ENCODE data around the gene C6orf136.
"Not testable (repeated sequence)": the region's sequence is repeated elsewhere in the genome, so short reads cannot be mapped to it uniquely, and the experiment has no call there.

Gene C6orf136

DNA sequence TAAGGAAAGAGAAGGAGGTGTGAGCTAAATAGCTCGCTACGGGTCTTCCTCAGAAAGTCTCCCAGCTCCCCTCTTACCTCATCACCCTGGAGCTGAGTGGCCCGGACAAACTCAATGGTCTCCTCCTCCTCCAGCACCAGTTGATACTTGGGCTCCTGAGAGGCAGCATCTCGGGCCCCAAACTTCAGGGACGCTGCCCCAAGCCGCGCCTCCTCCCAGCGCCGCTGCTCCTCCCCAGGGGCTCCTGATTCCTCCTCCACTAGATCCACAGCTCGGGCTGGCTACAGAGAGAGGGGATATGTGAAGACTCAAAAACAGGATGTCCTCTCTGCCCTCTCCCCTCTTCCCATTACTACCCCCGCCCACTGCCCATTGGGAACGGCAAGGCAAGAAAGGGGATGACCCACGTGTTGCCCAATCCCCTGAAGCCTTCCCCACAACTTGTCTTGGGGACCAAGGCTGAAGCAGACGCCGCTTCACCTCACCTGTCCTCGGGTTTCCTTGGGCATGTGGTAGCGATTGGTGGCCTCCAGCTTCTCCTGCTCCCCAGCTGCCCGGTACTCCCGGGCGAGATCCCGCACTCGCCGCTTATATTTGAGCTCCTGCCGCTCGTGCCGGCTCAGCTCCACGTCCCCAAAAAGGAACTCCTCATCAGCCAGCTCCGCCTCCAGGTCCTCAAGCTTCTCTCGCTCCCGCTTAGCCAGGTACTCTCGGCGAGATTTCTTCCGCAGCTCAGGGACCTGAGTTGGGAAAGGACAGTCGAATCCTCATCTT is 18.2 kb downstream of the C6orf136 start:
- DNase-seq: no peak

DNA sequence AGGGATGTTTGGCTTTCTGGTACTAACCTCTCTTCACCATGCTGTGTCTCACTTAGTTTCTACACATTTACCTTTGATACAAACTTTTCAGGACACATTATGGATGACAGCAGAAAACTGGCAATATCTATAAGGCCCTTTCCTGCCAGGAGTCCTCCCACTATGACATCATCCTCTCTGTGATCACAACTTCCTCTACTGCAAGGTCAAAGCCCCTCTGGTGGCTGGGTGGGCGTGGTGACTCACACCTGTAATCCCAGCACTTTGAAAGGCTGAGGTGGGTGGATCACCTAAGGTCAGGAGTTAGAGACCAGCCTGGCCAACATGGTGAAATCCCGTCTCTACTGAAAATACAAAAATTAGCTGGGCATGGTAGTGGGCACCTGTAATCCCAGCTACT is 19.4 kb downstream of the C6orf136 start:
- not testable (repeated sequence) for DNase-seq

DNA sequence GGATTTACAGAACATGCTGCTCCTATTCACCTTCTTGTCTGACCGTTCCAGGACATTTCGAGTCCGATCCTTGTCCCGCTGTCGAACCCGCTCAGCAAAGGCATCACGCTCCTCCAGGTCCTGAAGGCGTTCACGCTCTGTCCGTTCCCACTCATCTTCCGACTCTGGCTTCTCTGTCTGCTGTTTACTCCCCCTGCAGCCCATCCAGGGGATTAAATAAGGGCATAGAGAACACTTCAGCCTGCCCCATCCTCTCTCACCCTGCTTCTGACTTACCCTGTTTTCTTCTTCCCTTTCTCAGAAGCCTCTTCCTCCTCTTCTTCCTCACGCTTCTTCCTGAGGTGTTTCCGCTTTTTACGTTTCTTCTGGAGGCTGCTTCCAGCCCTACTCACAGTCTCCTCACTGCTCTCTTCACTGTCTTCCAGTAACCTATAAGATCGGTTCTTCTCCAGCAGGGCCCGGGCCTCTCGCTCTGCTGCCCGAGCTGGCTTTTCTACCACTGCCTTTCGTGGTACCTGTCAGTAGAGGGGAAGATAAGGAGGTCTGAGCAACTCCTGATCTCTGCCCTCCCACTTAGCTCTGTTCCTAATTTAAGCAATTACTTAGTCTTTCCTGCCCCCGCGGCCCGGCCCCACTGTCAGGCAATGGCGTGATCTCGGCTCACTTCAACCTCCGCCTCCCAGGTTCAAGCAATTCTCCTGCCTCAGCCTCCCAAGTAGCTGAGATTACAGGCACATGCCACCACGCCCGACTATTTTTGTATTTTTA is 24.0 kb downstream of the C6orf136 start:
- no peak for DNase-seq

DNA sequence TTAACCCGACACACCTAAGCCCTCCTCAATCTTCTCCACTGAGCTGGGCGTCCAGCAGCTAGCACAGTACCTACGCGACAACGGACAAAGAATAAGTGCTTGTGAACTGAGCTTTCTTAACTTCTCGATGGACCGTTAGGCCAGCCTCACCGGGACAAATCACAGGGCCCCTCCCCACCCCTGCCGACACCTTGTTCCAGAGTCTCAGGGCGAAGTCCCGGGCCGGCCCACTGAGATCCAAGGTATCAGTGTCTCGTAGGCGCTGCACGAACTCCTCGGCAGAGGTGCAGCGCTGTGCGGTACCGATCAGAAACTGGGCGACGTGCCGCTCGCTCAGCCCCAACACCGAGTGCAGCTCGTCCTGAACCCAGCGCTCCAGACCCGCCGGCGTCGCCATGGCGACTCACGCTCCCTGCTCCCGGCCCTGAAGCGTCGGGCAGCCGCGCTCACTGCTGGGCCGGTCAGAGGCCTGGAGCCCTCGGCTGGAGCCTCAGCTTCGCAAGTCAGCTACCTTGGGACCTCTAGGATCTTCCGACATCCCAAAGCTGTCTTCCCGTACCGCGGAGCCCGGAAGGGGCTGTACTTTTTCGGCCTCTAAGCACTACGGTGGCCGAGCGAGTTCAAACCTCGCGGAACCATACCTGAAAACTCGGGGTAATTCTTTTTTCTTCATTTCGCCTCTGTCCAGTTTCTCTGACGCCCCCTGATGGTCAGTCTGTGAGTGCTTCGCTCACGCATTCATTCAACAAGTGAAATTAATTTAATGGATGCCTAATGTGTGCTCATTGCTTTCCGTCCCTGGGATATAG is 25.7 kb downstream of the C6orf136 start, which contains the start of gene DHX16:
TSS of gene DHX16 (minus strand) at position 562 of the 809 bp plus-strand sequence. CDS start at position 397, 165 bp downstream.
- peak; percentile 88 to 96 for DNase-seq

DNA sequence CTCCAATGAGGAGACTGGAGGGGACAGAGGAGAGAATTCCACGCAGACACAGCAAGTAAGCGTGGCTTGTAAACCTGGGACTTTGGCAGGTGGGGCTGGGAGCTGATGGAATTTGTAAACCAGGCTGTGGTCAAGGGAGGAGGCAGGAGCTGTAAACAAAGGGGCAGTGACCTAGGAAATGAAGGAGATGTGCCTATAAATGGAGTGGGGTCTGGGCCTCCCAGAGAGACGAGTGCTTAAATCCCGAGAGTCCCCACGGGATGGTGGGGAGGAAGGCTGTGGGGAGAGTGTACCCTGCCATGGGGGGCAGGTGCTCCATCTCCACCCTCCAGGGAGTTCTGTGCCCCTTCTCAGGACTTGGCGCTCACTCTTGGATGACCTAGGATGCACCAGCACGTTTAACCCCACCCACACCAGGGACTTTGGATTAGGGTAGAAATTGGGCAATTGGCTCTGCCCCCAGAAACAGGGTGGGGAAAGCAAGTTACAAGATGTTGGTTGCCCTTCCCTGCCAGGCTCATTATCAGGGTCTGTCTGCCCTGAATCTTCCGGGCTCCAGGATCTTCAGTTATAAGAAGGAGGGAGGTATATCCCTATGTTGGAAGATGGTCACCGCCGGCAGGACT is 29.8 kb downstream of the C6orf136 start:
- no peak for DNase-seq

DNA sequence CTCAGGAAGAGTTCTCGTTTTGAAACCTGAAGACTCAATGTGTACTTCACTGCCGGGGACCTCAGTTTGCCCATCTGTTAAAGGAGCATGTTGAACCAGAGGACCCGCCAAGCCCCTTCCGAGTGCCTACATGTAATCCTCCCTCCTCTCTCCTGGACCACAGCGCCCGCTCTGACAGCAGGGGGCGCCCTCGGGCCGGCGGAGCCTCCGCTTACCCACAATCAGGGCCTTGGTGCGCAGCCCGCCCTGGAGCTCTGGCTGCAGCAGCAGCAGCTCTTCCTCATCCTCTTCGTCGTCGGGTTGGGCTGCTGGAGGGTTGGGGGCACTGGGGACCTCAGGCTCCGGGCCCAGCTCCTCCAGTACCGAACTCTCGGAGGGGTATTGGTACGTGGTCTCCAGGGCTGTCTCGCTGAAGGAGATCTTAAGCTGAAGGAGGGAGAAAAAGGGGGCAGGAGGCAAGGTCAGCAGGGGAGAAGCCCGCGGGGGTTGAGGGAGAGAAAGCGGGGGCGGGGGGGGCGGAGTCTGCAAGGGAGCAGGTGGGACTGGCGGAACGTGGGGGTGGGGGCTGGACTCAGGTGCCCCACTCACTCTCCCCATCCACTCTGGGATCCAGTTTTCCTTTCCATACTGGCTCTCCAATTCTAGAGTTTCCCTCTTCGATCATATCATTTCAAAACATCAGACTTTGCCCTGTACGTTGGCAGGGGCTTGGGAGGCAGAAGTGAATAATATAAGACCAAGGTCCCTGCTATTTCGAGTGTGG is 32.2 kb downstream of the C6orf136 start:
- peak; percentile 42 to 78 for DNase-seq

DNA sequence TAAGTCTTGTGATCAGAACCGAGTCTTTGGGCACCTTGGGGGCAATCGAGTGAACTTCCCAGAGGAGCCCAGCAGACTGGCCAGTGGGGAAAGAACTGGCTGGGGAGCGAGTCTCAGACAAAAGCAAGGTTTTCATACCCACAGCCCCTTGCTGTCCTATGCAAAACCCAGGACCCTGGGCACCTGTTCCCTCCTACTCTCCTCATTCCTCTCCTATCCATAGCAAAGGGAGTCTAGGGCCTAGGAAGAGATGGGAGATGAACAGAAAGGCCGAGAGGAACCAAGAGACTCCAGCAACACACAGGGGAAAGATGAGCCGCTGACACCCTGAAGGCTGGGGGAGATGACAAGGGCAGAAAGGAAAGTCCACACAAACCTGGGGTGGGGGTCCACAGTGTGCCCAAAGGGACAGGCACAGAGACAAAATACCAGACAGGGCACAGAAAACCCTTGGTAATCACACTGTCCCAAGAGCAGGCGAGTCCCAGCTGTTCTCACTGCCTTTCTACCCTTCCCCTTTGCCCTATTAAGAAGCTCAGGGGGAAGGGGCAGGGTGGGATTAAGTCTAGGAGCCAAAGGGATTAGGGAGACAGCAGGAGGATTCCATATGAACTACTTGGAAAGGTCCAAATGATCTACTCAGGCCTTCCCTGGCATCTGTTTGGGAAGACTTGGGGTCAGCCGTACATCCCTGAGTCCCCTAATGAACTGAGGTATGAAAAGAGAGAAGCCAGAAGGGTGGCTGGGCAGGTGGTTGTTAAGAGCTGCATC is 33.0 kb downstream of the C6orf136 start:
- peak; percentile 89 to 96 for DNase-seq

DNA sequence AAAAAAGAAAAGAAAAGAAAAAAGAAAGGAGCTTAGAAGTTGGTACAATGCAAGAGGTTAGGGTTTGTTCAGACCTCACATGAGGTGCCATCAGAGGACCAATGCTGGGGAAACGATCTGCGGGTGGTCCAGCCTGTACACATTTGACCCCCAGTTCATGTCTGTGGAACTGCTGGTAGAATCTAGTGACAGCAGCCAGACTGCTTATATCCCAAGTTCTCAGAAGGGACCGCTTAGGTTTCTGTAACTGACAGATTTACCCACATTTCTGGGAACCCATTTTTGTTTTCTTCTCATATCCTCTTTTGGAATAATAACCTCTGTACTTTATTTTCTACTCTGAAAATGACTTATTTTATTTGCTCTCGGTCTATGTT is 34.8 kb downstream of the C6orf136 start:
- no peak for DNase-seq

DNA sequence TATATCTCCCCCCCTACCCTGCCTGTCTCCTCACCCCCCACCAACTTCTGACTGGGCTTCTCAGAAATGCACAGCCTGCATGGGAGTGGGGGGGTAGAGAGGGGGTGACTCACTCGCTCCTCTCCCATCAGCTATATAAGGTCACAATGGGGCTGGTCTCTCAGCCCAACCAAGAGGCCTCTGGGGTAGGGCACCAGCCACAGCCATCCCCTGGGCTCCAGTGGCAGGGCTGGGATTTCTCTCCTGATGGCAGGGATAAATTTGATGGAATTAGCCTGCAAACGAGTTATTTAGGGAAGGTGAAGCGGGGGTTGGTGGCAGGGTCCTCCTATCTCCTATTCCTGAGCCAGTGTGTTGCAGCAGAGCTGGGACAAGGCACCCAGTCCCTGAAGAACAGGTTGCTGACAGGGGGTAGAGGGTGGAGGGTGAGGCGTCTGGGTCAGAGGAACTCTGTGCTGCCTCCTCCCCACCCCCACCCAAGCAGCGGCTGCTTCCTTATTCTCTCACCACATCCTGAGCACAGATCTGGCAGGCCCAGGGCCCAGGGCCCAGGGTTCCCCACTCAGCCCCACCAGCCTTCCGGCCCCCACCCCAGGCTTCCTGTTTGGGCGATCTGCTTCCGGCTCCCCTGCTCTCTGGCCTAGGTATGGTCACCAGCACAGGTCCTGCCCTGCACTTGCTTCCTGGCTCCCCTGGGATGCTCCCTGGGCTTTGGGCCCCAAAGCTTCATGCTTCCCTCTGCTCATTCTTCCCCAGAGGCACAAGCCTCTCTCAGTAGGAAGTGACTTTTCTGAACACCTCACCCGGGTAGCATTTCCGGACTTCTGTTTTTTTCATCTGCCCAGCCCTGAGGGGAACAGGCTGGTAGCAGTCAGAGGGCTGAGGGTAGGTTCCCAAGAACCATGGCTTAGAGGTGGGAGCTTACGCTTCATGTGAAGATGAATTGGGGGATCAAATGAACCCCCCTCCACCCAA is 35.5 kb downstream of the C6orf136 start:
- no peak for DNase-seq

DNA sequence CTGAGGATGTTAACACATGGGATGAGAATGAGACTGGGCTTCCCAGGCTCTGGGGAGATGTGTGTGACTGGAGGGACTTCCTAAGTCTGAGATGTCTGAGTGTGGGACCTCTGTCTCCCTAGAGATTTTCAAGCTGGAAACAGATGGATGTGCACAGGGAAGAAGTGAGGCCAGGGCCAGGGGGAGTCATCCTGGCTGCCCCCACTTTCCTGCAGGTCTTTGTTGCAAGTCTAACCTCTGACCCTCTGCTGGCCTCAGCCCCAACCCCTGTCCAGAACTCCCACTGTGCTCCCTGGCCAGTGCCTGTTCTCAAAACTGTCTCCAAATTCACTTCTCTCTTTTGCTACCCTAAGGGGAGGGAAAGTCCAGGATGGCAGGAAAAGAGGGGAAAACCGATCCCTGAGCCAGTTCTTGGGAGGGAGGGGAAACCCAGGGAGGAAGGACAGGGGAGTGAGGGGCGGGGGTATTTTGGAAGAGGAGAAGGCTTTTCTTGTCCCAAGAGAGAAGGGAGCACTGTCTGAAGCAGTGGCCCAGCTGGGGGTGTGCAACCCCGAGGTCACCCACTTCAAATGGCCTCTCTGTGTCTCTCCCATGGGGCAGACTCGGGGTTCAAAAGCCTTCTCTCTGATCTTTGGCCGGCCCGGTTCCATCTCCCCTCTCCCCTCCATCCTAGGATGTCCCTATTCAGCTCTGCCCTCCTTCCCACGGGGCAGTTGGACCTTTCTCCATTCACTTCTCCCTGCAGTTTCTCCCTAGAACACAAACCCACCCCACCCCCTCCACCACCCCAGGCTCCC is 36.4 kb downstream of the C6orf136 start:
- DNase-seq: no peak

DNA sequence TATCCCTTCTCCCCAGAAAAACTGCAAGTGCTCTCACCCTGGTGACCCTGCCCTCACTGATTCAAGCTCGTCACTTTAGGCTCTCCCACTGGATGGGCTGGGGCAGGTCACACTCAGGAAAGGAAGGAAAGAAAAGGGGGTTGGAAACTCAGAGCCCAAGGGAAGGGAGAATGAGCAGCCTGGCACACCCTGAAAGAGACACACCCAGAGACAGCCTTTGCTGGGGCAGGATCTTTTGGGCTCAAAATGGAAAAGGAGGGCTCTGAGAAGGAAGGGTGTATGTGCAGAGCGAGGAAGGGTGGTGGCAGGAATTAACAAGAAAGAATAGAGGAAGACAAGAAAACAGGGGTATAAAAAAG is 37.0 kb downstream of the C6orf136 start:
- no peak for DNase-seq

DNA sequence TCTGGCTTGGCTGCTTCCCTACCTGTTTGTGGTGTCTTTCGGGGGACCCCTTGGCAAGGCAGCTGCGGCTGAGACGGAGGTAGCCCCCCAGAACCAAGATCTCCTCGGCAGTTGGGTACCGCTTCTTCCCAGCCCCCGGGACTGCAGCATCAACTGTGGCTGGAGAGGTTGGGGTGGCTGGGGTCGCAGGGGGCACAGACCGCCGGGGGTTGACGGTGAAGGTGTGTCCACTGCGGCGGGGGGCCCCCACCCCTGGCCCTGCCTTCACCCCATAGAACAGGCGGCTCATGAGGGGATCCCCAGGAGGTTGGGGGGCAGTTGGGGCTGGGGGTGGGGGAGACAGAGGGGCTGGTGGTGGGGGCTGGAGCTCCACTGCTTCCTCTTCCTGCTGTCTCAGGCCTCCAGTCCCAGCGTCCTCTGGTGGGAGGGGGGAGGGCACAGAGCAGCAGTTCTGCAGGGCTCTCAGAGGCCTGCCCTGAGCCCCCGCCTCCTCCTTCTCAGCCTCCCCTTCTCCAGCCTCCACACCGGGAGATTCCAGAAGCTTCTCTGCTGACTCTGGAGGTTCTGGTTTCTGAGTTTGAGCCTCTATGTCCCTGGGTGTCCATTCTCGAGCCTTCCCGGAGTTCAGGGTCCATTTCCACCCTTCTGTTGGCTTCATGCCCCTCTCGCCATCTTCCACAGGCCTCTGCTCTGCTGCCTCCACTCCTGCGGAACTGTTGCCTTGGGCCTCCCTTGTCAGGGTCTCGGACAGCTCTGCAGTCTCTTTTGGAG is 37.6 kb downstream of the C6orf136 start:
- DNase-seq: no peak

DNA sequence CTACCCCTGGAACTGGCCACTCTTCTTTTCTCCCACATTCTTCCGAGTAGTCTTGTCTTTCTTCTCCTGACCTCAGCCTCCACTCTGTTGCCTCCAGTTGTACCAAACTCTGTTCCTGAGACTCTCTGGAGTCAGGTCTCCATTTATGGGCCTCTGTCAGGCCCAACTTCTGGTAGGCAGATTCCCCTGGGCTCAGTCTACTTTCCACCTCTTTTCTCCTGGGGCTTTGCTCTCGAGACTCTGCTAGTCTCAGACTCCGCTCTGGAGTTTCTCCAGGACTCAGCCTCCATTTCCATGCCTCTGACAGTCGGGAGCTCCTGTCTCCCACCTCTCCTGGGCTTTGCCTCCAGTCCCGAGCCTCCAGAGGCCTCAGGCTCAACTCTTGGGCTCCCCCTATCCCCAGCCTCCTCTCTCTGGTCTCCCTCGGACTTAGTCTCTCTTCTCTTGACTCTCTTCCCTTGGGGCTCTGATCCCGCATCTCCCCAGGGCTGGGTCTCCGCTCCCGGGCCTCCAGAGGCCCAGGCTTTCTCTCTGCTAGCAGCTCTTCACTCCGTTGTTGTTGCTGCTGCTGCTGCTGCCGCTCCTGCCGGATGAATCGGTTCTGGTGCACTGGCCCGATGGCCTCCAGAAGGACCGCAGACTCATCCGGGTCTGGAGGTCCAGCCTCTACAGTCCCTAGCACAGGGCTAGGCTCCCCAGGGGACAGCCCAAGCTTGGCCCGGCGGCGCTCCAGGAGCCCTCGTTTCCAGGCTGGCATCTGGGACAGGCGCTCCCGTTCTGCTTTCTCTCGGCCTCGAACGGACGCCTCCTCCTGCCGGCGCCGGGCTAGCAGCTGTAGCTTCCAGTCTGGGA is 38.5 kb downstream of the C6orf136 start:
- DNase-seq: no peak

DNA sequence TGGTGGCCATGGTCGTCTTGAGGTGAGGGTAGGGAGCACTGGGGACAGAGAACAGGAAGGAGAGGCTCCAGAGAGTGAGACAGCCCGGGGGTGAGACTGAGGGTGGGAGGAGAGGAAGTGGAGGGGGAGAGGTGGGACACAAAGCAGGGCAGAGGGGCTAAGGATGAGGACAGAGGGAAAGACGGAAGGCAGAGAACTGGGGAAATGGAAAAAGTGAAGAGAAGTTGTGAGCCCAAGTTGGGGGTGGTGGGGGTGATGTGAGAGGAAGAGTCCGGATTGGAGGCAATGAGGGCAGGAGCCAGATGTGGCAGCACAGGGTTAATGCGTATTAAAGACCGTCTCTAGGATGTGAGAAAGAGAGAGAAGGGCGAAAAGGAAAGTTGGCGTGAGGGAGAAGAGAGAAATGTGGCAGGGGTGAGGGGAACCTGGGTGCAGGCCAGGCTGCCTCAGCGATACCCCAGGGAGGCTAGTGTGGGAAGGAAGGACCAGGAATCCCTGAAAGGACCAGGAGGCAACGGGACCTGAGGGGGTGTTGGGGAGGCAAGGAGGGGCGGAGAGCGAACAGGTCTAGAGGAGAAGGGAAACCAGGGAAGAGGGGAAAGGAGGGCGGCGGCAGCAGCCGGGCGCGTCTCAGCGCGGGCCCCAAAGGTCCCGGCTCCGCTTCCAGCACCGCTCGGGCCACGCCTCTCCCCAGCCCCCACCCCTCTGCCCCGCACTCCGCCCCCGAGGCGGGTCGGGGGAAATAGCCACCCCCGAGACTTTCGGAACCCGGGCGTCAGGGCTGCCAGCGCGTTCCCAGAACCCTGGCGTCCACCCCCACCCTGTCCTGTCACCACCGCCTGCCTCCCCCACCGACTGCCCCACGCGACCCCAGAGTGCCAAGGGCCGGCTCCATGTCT is 39.3 kb downstream of the C6orf136 start, which contains the start of gene PPP1R18:
TSS of gene PPP1R18 (minus strand) at position 637 of the 899 bp plus-strand sequence. CDS start at position 10, 627 bp downstream.
- peak in 1 of 2 experiments; percentile 21 for DNase-seq

DNA sequence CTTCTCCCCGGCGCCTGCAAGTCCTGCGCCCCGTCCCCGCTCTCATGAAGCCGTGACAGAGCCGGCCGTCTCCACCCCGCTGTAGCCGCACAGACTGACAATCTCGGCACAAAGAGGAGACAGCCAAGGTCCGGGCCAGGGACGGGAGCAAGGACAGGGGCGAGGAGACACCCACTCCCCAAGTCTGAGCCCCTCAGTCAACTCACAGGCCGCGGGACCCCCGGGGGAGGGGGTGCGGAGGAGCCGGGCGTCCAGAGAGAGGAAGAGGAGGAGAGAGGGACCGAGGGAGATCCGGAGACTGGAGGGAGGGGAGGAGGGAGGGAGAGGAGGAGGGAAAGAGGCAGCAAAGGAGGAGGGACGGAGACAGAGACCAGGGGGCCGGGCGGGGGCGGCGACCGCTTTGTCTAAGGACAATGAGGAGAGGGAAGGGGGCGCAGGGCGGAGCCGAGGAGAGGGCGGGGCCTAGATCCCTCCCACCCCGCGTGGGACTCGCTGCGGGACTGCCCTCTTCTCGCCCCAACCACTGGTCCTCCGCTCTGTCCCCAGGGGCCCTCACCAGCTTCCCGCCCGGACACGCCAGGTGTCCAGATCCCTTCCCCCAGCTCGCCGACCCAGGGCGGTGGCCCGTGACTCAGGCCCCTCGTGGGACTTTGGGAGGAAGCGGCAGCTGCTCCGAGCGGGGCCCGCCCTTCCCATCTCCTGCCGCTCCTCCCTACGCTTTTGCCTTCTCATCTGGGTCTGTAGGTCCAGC is 40.1 kb downstream of the C6orf136 start:
- peak; percentile 76 to 82 for DNase-seq

Measured in NCI-H524 (cell line).